Mucosa of descending colon (tissue), 3 donors: ENCODE measurements around the gene APH1B. TPM values are rescaled to one million over a fixed set of nuclear protein-coding genes. Genes with fewer than 3 reads are reported as not detected.

ENCODE experiments used
- ATAC-seq: fragments of 200-7000 bp; cut with Tn5 transposase; one replicate; pipeline ENCODE4 v1.9.1; 2020; ENCODE audit warnings: mild to moderate bottlenecking, moderate library complexity
- DNase-seq, 3 donors: peaks; one replicate each; pipeline ENCODE4 v3.0.0-alpha.2; 2020
- H3K36me3 ChIP-seq: fragments of 200-600 bp; one replicate; pipeline ENCODE4 v1.8.0; 2021; ENCODE audit warnings: low read depth, mild to moderate bottlenecking
- H3K4me1 ChIP-seq: fragments of 200-600 bp; one replicate; pipeline ENCODE4 v1.8.0; 2021; ENCODE audit warnings: low read depth, mild to moderate bottlenecking
- H3K4me3 ChIP-seq: fragments of 200-600 bp; one replicate; pipeline ENCODE4 v1.8.0; 2021; ENCODE audit warnings: mild to moderate bottlenecking
- H3K9me3 ChIP-seq: fragments of 200-600 bp; one replicate; pipeline ENCODE4 v1.8.0; 2021; ENCODE audit warnings: mild to moderate bottlenecking
- intact Hi-C, 2 donors: fragments of 100-400 bp; cut with DNase I in 1 of 2; cut with micrococcal nuclease in 1 of 2; formaldehyde crosslinking; loops; one replicate each; pipeline versions ENCODE4 v1.11.0 to v1.11.1; 2022; cut with DNase I, micrococcal nuclease
- total RNA-seq, 3 donors: library from RNA; stranded (reverse); fragmentation: NEBNext Ultra II Directional in 2 of 3; extraction: Animal tissue kit (Norgen Biotek cat#: 25700) in 2 of 3; gene quantifications; one replicate each; pipeline versions ENCODE4 v1.2.1 to v1.2.4, GENCODE V29; 2021 to 2023
- TF ChIP-seq, protein P1 (sequence below): fragments of 200-600 bp; IDR thresholded peaks from one replicate; pipeline ENCODE4 v1.8.0; 2022; ENCODE audit warnings: antibody characterized with exemption, mild to moderate bottlenecking
- donor health status: DM: no; HTN: no; CAD: no; lungs with moderate emphysema.
- donor health status: DM: no; HTN: no; CAD: no.
- donor health status: DM: no; HTN: yes; CAD: no.

The APH1B gene
- total RNA-seq, 3 donors from 2014 or later, result 6.1 to 12.7 (median 11.4) TPM

DNA sequence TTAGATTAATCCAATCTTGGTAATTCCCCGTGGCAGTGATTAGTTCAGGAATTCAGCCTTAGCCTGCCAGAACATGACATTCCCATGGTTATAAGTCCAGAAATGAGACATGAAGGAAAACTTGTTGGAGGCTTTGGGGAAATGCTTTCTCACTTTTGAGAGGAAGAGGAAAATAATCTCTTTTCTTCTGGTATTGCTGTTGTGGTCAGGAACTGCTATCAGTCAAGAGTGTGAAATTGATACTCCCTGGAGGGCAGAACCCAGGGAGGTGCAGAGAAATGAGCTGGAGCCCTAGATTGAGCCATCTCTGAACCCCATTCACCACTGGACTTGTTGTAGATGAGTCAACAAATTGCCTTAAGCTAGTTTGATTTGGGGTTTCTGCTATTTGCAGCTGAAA is 38.6 kb upstream of the APH1B start:
- DNase-seq (no peak), ATAC-seq (no peak)
- Histone ChIP-seq H3K36me3 (no peaks in the 10 kb centered on the region), H3K9me3 (no peaks in the 10 kb centered on the region), H3K4me1 (peaks cover 10% of the 10 kb centered on the region), H3K4me3 (no peak overlapping the region)
- intact Hi-C loops, result no loop called here
- TF ChIP-seq, protein P1, sequence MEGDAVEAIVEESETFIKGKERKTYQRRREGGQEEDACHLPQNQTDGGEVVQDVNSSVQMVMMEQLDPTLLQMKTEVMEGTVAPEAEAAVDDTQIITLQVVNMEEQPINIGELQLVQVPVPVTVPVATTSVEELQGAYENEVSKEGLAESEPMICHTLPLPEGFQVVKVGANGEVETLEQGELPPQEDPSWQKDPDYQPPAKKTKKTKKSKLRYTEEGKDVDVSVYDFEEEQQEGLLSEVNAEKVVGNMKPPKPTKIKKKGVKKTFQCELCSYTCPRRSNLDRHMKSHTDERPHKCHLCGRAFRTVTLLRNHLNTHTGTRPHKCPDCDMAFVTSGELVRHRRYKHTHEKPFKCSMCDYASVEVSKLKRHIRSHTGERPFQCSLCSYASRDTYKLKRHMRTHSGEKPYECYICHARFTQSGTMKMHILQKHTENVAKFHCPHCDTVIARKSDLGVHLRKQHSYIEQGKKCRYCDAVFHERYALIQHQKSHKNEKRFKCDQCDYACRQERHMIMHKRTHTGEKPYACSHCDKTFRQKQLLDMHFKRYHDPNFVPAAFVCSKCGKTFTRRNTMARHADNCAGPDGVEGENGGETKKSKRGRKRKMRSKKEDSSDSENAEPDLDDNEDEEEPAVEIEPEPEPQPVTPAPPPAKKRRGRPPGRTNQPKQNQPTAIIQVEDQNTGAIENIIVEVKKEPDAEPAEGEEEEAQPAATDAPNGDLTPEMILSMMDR, result no peak

GRCh38 chr15:63240109-63240508 is 37.3 kb upstream of the APH1B start:
- Histone ChIP-seq H3K36me3 (no peaks in the 10 kb centered on the region), H3K9me3 (no peaks in the 10 kb centered on the region), H3K4me1 (no peaks in the 10 kb centered on the region), H3K4me3 (no peak overlapping the region)
- ATAC-seq, result no peak
- intact Hi-C loops, result no loop called here
- TF ChIP-seq, protein P1, result no peak
- DNase-seq, result no peak

GRCh38 chr15:63241316-63241715 is 36.1 kb upstream of the APH1B start:
- Histone ChIP-seq H3K4me3 (no peak overlapping the region), H3K9me3 (no peaks in the 10 kb centered on the region), H3K36me3 (no peaks in the 10 kb centered on the region), H3K4me1 (no peaks in the 10 kb centered on the region)
- ATAC-seq, result no peak
- TF ChIP-seq, protein P1, result no peak
- no peak for DNase-seq
- intact Hi-C loops, result no loop called here

DNA sequence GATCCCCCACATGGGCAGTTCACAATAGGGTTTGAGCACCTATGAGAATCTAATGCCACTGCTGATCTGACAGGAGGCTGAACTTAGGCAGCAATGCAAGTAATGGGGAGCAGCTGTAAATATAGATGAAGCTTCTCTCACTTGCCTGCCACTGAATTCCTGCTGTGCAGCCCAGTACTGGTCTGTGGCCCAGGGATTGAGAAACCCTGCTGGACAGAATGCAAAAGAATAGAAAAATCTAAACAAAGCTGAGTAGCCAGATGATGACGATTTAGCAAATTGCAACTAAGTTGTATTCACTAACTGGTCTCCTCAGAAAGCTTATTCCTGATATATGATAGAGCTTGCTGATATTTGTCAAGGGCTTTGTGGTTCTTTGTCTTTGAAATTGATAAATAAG is 34.3 kb upstream of the APH1B start:
- ATAC-seq, result peak; percentile 25
- no peaks in the 10 kb centered on the region for H3K4me1 ChIP-seq
- TF ChIP-seq, protein P1, result no peak
- no peaks in the 10 kb centered on the region for H3K9me3 ChIP-seq
- no peaks in the 10 kb centered on the region for H3K36me3 ChIP-seq
- H3K4me3 ChIP-seq, result no peak overlapping the region
- intact Hi-C loops, result no loop called here
- peak in 1 of 3 donors; percentile 23 for DNase-seq

GRCh38 chr15:63243776-63244175 is 33.6 kb upstream of the APH1B start:
- DNase-seq, result no peak
- no peaks in the 10 kb centered on the region for H3K4me1 ChIP-seq
- ATAC-seq, result no peak
- TF ChIP-seq, protein P1, result no peak
- no peak overlapping the region for H3K4me3 ChIP-seq
- H3K9me3 ChIP-seq, result no peaks in the 10 kb centered on the region
- H3K36me3 ChIP-seq, result no peaks in the 10 kb centered on the region
- intact Hi-C loops, result no loop called here

DNA sequence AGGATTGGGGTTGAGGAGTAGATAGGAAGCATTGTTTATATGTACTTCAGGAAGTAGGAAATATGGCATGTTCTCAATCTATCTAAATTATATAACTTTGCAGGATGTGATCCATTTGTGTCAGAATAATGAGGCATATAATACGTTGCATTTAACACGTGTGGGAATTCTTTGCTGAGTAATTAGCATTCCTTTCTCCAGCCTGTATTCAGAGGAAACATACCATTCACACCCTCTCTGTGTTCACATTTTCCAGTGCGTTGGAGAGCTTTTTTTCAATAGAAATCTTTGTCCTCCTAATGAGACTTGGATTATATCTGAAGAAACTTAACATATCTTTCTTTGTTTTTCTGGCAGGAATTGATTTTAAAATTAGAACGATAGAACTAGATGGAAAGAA is 33.0 kb upstream of the APH1B start:
- H3K4me1 ChIP-seq, result no peaks in the 10 kb centered on the region
- DNase-seq (no peak), ATAC-seq (no peak)
- TF ChIP-seq, protein P1, result no peak
- intact Hi-C loops, result no loop called here
- H3K36me3 ChIP-seq, result no peaks in the 10 kb centered on the region
- no peaks in the 10 kb centered on the region for H3K9me3 ChIP-seq
- no peak overlapping the region for H3K4me3 ChIP-seq
